ENCODE measurements around the gene OR52H1. TPM values are rescaled to one million over a fixed set of nuclear protein-coding genes. Genes with fewer than 3 reads are reported as not detected.
"Not testable (repeated sequence)": the region's sequence is repeated elsewhere in the genome, so short reads cannot be mapped to it uniquely, and the experiment has no call there.

Gene OR52H1
- total and polyA plus RNA-seq, 2 of the 8 experiments (the other 6 are each of a cell fraction or from before 2014, with no cell fraction given), result 0.09 TPM; not detected in 1

DNA sequence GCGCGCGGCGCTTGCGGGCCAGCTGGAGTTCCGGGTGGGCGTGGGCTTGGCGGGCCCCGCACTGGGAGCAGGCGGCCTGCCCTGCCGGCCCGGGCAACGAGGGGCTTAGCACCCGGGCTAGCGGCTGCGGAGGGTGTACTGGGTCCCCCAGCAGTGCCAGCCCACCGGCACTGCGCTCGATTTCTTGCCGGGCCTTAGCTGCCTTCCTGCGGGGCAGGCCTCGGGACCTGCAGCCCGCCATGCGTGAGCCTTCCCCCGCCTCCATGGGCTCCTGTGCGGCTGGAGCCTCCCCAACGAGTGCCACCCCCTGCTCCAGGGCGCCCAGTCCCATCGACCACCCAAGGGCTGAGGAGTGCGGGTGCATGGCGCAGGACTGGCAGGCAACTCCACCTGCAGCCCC, 41.6 kb upstream of the OR52H1 start:
- H3K4me3 ChIP-seq (ENCODE audit: extremely low read depth in 1 of 4, insufficient read depth in 2 of 4, low read depth in 3 of 4, low read length in 4 of 4); H2BK120ac ChIP-seq (replicated peaks; ENCODE audit: low read depth, low read length); H3K79me2 ChIP-seq (ENCODE audit: control insufficient read depth in 1 of 2, insufficient read depth in 2 of 2, low read length in 2 of 2); H2BK5ac ChIP-seq (ENCODE audit: low read depth, low read length); H3K23ac ChIP-seq (ENCODE audit: insufficient read length); POLR2A ChIA-PET (ENCODE audit: partially characterized antibody); H4K91ac ChIP-seq (replicated peaks; ENCODE audit: insufficient read length, low read length); H3K4me1 ChIP-seq (replicated peaks in 1 of 4; ENCODE audit: control insufficient read depth in 3 of 4, insufficient read depth in 4 of 4, low read length in 3 of 4); H2AK5ac ChIP-seq (ENCODE audit: low read depth, low read length); H4K5ac ChIP-seq (ENCODE audit: insufficient read length, low read depth, low read length); H2AFZ ChIP-seq (ENCODE audit: low read length); H4K20me1 ChIP-seq (replicated peaks in 1 of 2; ENCODE audit: control insufficient read depth in 1 of 2, insufficient read depth in 2 of 2, low read length in 2 of 2); H4K8ac ChIP-seq (ENCODE audit: extremely low read depth, insufficient read depth, low read length); H3K4ac ChIP-seq (replicated peaks; ENCODE audit: insufficient read length, low read depth, low read length); H2BK15ac ChIP-seq (ENCODE audit: low read length); H3K14ac ChIP-seq (ENCODE audit: insufficient read length); H3K9ac ChIP-seq (replicated peaks in 1 of 4; ENCODE audit: extremely low read depth in 1 of 4, low read depth in 3 of 4, low read length in 3 of 4); H3K56ac ChIP-seq (replicated peaks; ENCODE audit: insufficient read length, low read depth, low read length); H3K9me3 ChIP-seq (ENCODE audit: insufficient read depth in 2 of 2, low read depth in 1 of 2, low read length in 1 of 2); H3K27me3 ChIP-seq (replicated peaks in 1 of 4; ENCODE audit: control insufficient read depth in 3 of 4, extremely low read depth in 1 of 4, insufficient read depth in 3 of 4, low read length in 3 of 4); H2BK20ac ChIP-seq (ENCODE audit: low read length); H2BK12ac ChIP-seq (ENCODE audit: low read depth, low read length); DNase-seq (ENCODE audit: low read depth in 1 of 2, low spot score in 2 of 2); FAIRE-seq; H3K18ac ChIP-seq (ENCODE audit: extremely low read depth, low read length); H3K36me3 ChIP-seq (ENCODE audit: control insufficient read depth in 2 of 4, insufficient read depth in 4 of 4, low read length in 3 of 4); H3K79me1 ChIP-seq (ENCODE audit: low read depth, low read length); H3K23me2 ChIP-seq (ENCODE audit: low read depth, low read length); H3K27ac ChIP-seq (ENCODE audit: low read depth, low read length); H3K4me2 ChIP-seq (ENCODE audit: insufficient read depth in 1 of 2, low read depth in 2 of 2, low read length in 2 of 2): not testable (repeated sequence)
- 90% methylated on average over 16 of the region's 31 CpGs; no CpG with 5 or more reads in 1 of the 2 experiments for WGBS, 2 experiments (ENCODE audit: extremely low coverage in 1 of 2, insufficient coverage in 1 of 2, insufficient read length in 1 of 2, insufficient replicate concordance in 2 of 2, low coverage in 1 of 2, low lambda C conversion rate in 2 of 2, missing lambda C conversion rate in 1 of 2)
- CTCF ChIA-PET (ENCODE audit: partially characterized antibody), result interaction anchor here (0.7 to 2.9 kb wide), 2 partner anchors 9 to 20 kb away, joined by 5 to 10 read pairs; no protein-coding TSS in a partner anchor

DNA sequence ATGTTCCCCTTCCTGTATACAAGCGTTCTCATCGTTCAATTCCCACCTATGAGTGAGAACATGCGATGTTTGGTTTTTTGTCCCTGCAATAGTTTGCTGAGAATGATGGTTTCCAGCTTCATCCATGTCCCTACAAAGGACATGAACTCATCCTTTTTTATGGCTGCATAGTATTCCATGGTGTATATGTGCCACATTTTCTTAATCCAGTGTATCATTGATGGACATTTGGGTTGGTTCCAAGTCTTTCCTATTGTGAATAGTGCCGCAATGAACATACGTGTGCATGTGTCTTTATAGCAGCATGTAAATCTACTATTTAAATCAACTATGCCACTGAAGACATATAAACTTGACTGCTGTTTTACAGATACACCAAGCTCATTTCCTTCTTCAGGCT, 36.1 kb upstream of the OR52H1 start:
- H3K79me1 ChIP-seq (ENCODE audit: low read depth, low read length); H2BK120ac ChIP-seq (replicated peaks; ENCODE audit: low read depth, low read length); H3K9me3 ChIP-seq (ENCODE audit: insufficient read depth in 2 of 2, low read depth in 1 of 2, low read length in 1 of 2); H3K56ac ChIP-seq (replicated peaks; ENCODE audit: insufficient read length, low read depth, low read length); FAIRE-seq; H3K4me2 ChIP-seq (ENCODE audit: insufficient read depth in 1 of 2, low read depth in 2 of 2, low read length in 2 of 2); H2BK15ac ChIP-seq (ENCODE audit: low read length); H2AFZ ChIP-seq (ENCODE audit: low read length); H3K27ac ChIP-seq (ENCODE audit: low read depth, low read length); H4K91ac ChIP-seq (replicated peaks; ENCODE audit: insufficient read length, low read length); H2BK20ac ChIP-seq (ENCODE audit: low read length); H2BK5ac ChIP-seq (ENCODE audit: low read depth, low read length); H3K4ac ChIP-seq (replicated peaks; ENCODE audit: insufficient read length, low read depth, low read length); H3K18ac ChIP-seq (ENCODE audit: extremely low read depth, low read length); H3K4me3 ChIP-seq (ENCODE audit: extremely low read depth in 1 of 4, insufficient read depth in 2 of 4, low read depth in 3 of 4, low read length in 4 of 4); H4K8ac ChIP-seq (ENCODE audit: extremely low read depth, insufficient read depth, low read length); H2BK12ac ChIP-seq (ENCODE audit: low read depth, low read length); H3K23ac ChIP-seq (ENCODE audit: insufficient read length); H3K36me3 ChIP-seq (ENCODE audit: control insufficient read depth in 2 of 4, insufficient read depth in 4 of 4, low read length in 3 of 4); H3K79me2 ChIP-seq (ENCODE audit: control insufficient read depth in 1 of 2, insufficient read depth in 2 of 2, low read length in 2 of 2); DNase-seq (ENCODE audit: low read depth in 1 of 2, low spot score in 2 of 2); H4K5ac ChIP-seq (ENCODE audit: insufficient read length, low read depth, low read length); H3K27me3 ChIP-seq (replicated peaks in 1 of 4; ENCODE audit: control insufficient read depth in 3 of 4, extremely low read depth in 1 of 4, insufficient read depth in 3 of 4, low read length in 3 of 4); H3K14ac ChIP-seq (ENCODE audit: insufficient read length); H3K23me2 ChIP-seq (ENCODE audit: low read depth, low read length); H4K20me1 ChIP-seq (replicated peaks in 1 of 2; ENCODE audit: control insufficient read depth in 1 of 2, insufficient read depth in 2 of 2, low read length in 2 of 2); CTCF ChIA-PET (ENCODE audit: partially characterized antibody); POLR2A ChIA-PET (ENCODE audit: partially characterized antibody); H3K9ac ChIP-seq (replicated peaks in 1 of 4; ENCODE audit: extremely low read depth in 1 of 4, low read depth in 3 of 4, low read length in 3 of 4); H3K4me1 ChIP-seq (replicated peaks in 1 of 4; ENCODE audit: control insufficient read depth in 3 of 4, insufficient read depth in 4 of 4, low read length in 3 of 4); H2AK5ac ChIP-seq (ENCODE audit: low read depth, low read length): not testable (repeated sequence)
- 95% methylated on average over 5 of the region's 5 CpGs; no CpG with 5 or more reads in 1 of the 2 experiments for WGBS, 2 experiments (ENCODE audit: extremely low coverage in 1 of 2, insufficient coverage in 1 of 2, insufficient read length in 1 of 2, insufficient replicate concordance in 2 of 2, low coverage in 1 of 2, low lambda C conversion rate in 2 of 2, missing lambda C conversion rate in 1 of 2)

Measured in H1 (cell line).